SK-N-MC (cell line): ENCODE measurements around the gene ENPP4.
"Not testable (repeated sequence)": the region's sequence is repeated elsewhere in the genome, so short reads cannot be mapped to it uniquely, and the experiment has no call there.

Experiments
- EZH2 ChIP-seq: fragments of 200-600 bp; sonication (generic); IDR thresholded peaks from one replicate; pipeline ENCODE4 v1.6.1; 2017; ENCODE audit warnings: antibody characterized with exemption
- FOXP2 ChIP-seq: optimal IDR thresholded peaks from 2 replicates; pipeline ENCODE3; 2011; ENCODE audit warnings: mild to moderate bottlenecking, moderate library complexity; ENCODE audit not compliant: insufficient read depth; ENCODE audit errors: extremely low read length, control extremely low read depth
- POLR2AphosphoS5 ChIP-seq: IDR thresholded peaks from 2 replicates; pipeline ENCODE4 v1.6.1; 2012; ENCODE audit warnings: mild to moderate bottlenecking, low read depth, low read length, borderline replicate concordance

DNA sequence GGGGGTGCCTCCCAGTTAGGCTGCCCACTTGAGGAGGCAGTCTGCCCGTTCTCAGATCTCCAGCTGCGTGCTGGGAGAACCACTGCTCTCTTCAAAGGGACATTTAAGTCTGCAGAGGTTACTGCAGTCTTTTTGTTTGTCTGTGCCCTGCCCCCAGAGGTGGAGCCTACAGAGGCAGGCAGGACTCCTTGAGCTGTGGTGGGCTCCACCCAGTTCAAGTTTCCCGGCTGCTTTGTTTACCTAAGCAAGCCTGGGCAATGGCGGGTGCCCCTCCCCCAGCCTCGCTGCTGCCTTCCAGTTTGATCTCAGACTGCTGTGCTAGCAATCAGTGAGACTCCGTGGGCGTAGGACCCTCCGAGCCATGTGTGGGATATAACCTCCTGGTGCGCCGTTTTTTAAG, 44.1 kb upstream of the ENPP4 start:
- TF ChIP-seq EZH2, FOXP2, POLR2AphosphoS5: not testable (repeated sequence)
